H1 (cell line): ENCODE data around the gene MYH6. TPM values are rescaled to one million over a fixed set of nuclear protein-coding genes. Genes with fewer than 3 reads are reported as not detected.
A peak's percentile ranks its signal among the peaks of the same experiment; 100 is the strongest.

ENCODE experiments used
- microRNA counts: library from miRNA; unstranded; fragments of <30 nt; microRNA quantifications from one replicate; lab custom pipeline; 2015
- microRNA-seq, 2 experiments: library from miRNA; unstranded; fragments of <30 nt; microRNA quantifications; one replicate each; pipeline versions ENCODE4 to v1.2.0, GENCODE V29; 2016 to 2020; ENCODE audit warnings: borderline microRNAs expressed in 2 of 2, borderline number of aligned reads in 2 of 2, borderline replicate concordance in 1 of 2
- polyA plus RNA-seq, 7 experiments: library from polyadenylated mRNA; depleted of rRNA in 3 of 7; stranded (reverse) in 5 of 7; unstranded in 2 of 7; fragments of >200 nt in 5 of 7; fragments of 200-250 nt in 2 of 7; gene quantifications; 1 replicate in 5 of 7; 2 replicates in 1 of 7; 4 replicates in 1 of 7; pipeline versions ENCODE4 v1.2.1 to v1.2.3, GENCODE V29; 2011 to 2013; ENCODE audit warnings: missing spikeins in 2 of 7, mixed read lengths in 2 of 7
- small RNA-seq: library from polyadenylated mRNA; stranded (forward); fragments of <200 nt; extraction: miRNeasy Mini kit (QIAGEN cat#:217004); gene quantifications from one replicate; pipeline ENCODE3, GENCODE V24; 2013; ENCODE audit not compliant: insufficient read depth
- total RNA-seq: library from RNA; stranded (reverse); fragmentation: NEBNext Ultra II Directional; extraction: Animal tissue kit (Norgen Biotek cat#: 25700); gene quantifications from 2 replicates; pipeline ENCODE4 v1.2.1, GENCODE V29; 2021

Gene MYH6
- total and polyA plus RNA-seq, 2 of the 8 experiments (the other 6 are each of a cell fraction or from before 2014, with no cell fraction given), result 0.03 TPM; not detected in 1

MicroRNA genes within 50 kb of the gene (microRNA counts, 767-probe panel; counts per million panel counts)
- microRNA hsa-miR-208a (lab: Ali Mortazavi, UCI) (879 counts per million, percentile 95 among the panel's probes with 10 or more counts), microRNA hsa-miR-208b (lab: Ali Mortazavi, UCI) (879 counts per million, percentile 95 among the panel's probes with 10 or more counts)

Small RNA genes lying within 50 kb of the gene (microRNA-seq; reads per million reads assigned to microRNA genes)
- 0 to 0.23 reads per million in 2 experiments for gene MIR208A
- gene MIR208B, result 0 reads per million in 2 experiments

Small RNA genes lying within 50 kb of the gene (small RNA-seq; reads per million reads assigned to genes)
- gene MIR208A (not detected), gene MIR208B (not detected)

Other genes starting within 250 kb of the MYH6 start
- 204 and 209 TPM in 2 replicates for gene SLC7A8, start 224.6 kb downstream of the MYH6 start, total RNA-seq
- gene SLC7A8, start 224.6 kb downstream of the MYH6 start, polyA plus RNA-seq (2011; rRNA removed), result 181 and 182 TPM in 2 replicates
- 1.2 TPM in 1 of 2 replicates, not detected in the other for gene RNF212B, start 170.3 kb downstream of the MYH6 start, total RNA-seq
- 0.36 and 0.95 TPM in 2 replicates for gene RNF212B, start 170.3 kb downstream of the MYH6 start, polyA plus RNA-seq (2011; rRNA removed)
- gene HOMEZ, start 122.1 kb downstream of the MYH6 start, total RNA-seq, result 9.1 and 9.7 TPM in 2 replicates
- gene HOMEZ, start 122.1 kb downstream of the MYH6 start, polyA plus RNA-seq (2011; rRNA removed), result 12.3 and 15.9 TPM in 2 replicates
- gene PPP1R3E, start 105.4 kb downstream of the MYH6 start, total RNA-seq, result 3.7 and 4.4 TPM in 2 replicates
- gene PPP1R3E, start 105.4 kb downstream of the MYH6 start, polyA plus RNA-seq (2011; rRNA removed), result 3.5 and 4.7 TPM in 2 replicates
- 13.3 and 13.8 TPM in 2 replicates for gene BCL2L2, start 101.4 kb downstream of the MYH6 start, total RNA-seq
- gene BCL2L2, start 101.4 kb downstream of the MYH6 start, polyA plus RNA-seq (2011; rRNA removed), result 9.3 and 10.5 TPM in 2 replicates
- gene PABPN1, start 86.8 kb downstream of the MYH6 start, total RNA-seq, result 300 and 312 TPM in 2 replicates
- gene PABPN1, start 86.8 kb downstream of the MYH6 start, polyA plus RNA-seq (2011; rRNA removed), result 229 and 331 TPM in 2 replicates
- gene SLC22A17, start 55.4 kb downstream of the MYH6 start, total RNA-seq, result 39.4 and 43.0 TPM in 2 replicates
- 49.0 and 77.7 TPM in 2 replicates for gene SLC22A17, start 55.4 kb downstream of the MYH6 start, polyA plus RNA-seq (2011; rRNA removed)
- gene EFS, start 43.1 kb downstream of the MYH6 start, total RNA-seq, result 27.8 and 29.0 TPM in 2 replicates
- gene EFS, start 43.1 kb downstream of the MYH6 start, polyA plus RNA-seq (2011; rRNA removed), result 28.6 and 39.0 TPM in 2 replicates
- gene IL25, start 35.5 kb downstream of the MYH6 start, total RNA-seq, result not detected in 2 replicates
- gene IL25, start 35.5 kb downstream of the MYH6 start, polyA plus RNA-seq (2011; rRNA removed), result not detected in 2 replicates
- not detected in 2 replicates for gene CMTM5, start 31.2 kb downstream of the MYH6 start, total RNA-seq
- gene CMTM5, start 31.2 kb downstream of the MYH6 start, polyA plus RNA-seq (2011; rRNA removed), result 2.1 and 2.8 TPM in 2 replicates
- not detected in 2 replicates for gene MYH7, start 27.4 kb upstream of the MYH6 start, total RNA-seq
- gene MYH7, start 27.4 kb upstream of the MYH6 start, polyA plus RNA-seq (2011; rRNA removed), result 0.02 TPM in 1 of 2 replicates, not detected in the other
- 48.8 and 56.0 TPM in 2 replicates for gene NGDN, start 61.4 kb upstream of the MYH6 start, total RNA-seq
- 22.4 and 39.8 TPM in 2 replicates for gene NGDN, start 61.4 kb upstream of the MYH6 start, polyA plus RNA-seq (2011; rRNA removed)
- 27.0 and 28.6 TPM in 2 replicates for gene ZFHX2, start 143.5 kb upstream of the MYH6 start, total RNA-seq
- gene ZFHX2, start 143.5 kb upstream of the MYH6 start, polyA plus RNA-seq (2011; rRNA removed), result 2.7 and 3.7 TPM in 2 replicates
- gene THTPA, start 148.0 kb upstream of the MYH6 start, total RNA-seq, result 14.8 and 16.6 TPM in 2 replicates
- gene THTPA, start 148.0 kb upstream of the MYH6 start, polyA plus RNA-seq (2011; rRNA removed), result 19.0 and 23.4 TPM in 2 replicates
- 70.1 and 70.9 TPM in 2 replicates for gene AP1G2, start 159.5 kb upstream of the MYH6 start, total RNA-seq
- 134 and 162 TPM in 2 replicates for gene AP1G2, start 159.5 kb upstream of the MYH6 start, polyA plus RNA-seq (2011; rRNA removed)
- 46.4 and 46.7 TPM in 2 replicates for gene JPH4, start 170.5 kb upstream of the MYH6 start, total RNA-seq
- gene JPH4, start 170.5 kb upstream of the MYH6 start, polyA plus RNA-seq (2011; rRNA removed), result 23.9 and 35.0 TPM in 2 replicates
- gene DHRS2, start 228.1 kb upstream of the MYH6 start, total RNA-seq, result 0.44 and 1.1 TPM in 2 replicates
- gene DHRS2, start 228.1 kb upstream of the MYH6 start, polyA plus RNA-seq (2011; rRNA removed), result 3.5 and 4.4 TPM in 2 replicates